SW 1271 (cell line): Measurements from ENCODE around the gene FXYD3.

Source experiments
- DNase-seq, 2 experiments: peaks; one replicate each; lab custom pipeline; 2025; lab: John Stamatoyannopoulos, UW

The FXYD3 gene

GRCh38 chr19:35162471-35163326, 47.1 kb downstream of the FXYD3 start:
- DNase-seq = peak; percentile 81 to 95

- peak; percentile 78 to 91 for DNase-seq
Measured at GRCh38 chr19:35164418-35164817, 48.8 kb downstream of the FXYD3 start.

- no peak for DNase-seq
Measured at GRCh38 chr19:35165200-35166058, 49.8 kb downstream of the FXYD3 start.

GRCh38 chr19:35166100-35167063, 50.8 kb downstream of the FXYD3 start:
- no peak for DNase-seq

GRCh38 chr19:35167251-35168119, 51.9 kb downstream of the FXYD3 start:
- DNase-seq = no peak

GRCh38 chr19:35168196-35168595, 52.6 kb downstream of the FXYD3 start:
- peak in 1 of 2 experiments; percentile 62 for DNase-seq

- no peak for DNase-seq
Measured at GRCh38 chr19:35169221-35169995, 53.8 kb downstream of the FXYD3 start.

- peak in 1 of 2 experiments; percentile 13 for DNase-seq
Measured at GRCh38 chr19:35170359-35171061, 54.9 kb downstream of the FXYD3 start.

GRCh38 chr19:35171730-35172129, 56.1 kb downstream of the FXYD3 start:
- DNase-seq = no peak
